Liver (tissue), 3 donors: ENCODE measurements around the gene RCAN2.

Experiments used
- CTCF ChIP-seq: fragments of 150-350 bp; IDR thresholded peaks from 2 replicates; pipeline ENCODE4 v1.5.1; 2017; ENCODE audit warnings: improper control_type of control experiment, low read depth, low read length; ENCODE audit not compliant: missing input control
- JUND ChIP-seq, 2 donors: IDR thresholded peaks; 2 replicates each; pipeline ENCODE4 v1.6.1; 2016; ENCODE audit warnings: antibody characterized with exemption in 2 of 2
- REST ChIP-seq: IDR thresholded peaks from 2 replicates; pipeline ENCODE4 v1.6.1; 2016; ENCODE audit warnings: antibody characterized with exemption, mild to moderate bottlenecking
- donor health status: healthy.
- donor health status: healthy.

- TF ChIP-seq JUND (IDR thresholded peaks at IDR 0.05) (no peak), CTCF (no peak), REST (no peak)
Observed at GRCh38 chr6:46323312-46323965, 167.8 kb downstream of the RCAN2 start.
